TTC549 (cell line): ENCODE data around the gene ARHGAP20.
"Not testable (repeated sequence)": the region's sequence is repeated elsewhere in the genome, so short reads cannot be mapped to it uniquely, and the experiment has no call there.

ENCODE experiments used
- FAIRE-seq: peaks from 2 replicates; lab custom pipeline; 2012; peaks lifted over from hg19 to GRCh38; lab: Jason Lieb, UNC

The ARHGAP20 gene

DNA sequence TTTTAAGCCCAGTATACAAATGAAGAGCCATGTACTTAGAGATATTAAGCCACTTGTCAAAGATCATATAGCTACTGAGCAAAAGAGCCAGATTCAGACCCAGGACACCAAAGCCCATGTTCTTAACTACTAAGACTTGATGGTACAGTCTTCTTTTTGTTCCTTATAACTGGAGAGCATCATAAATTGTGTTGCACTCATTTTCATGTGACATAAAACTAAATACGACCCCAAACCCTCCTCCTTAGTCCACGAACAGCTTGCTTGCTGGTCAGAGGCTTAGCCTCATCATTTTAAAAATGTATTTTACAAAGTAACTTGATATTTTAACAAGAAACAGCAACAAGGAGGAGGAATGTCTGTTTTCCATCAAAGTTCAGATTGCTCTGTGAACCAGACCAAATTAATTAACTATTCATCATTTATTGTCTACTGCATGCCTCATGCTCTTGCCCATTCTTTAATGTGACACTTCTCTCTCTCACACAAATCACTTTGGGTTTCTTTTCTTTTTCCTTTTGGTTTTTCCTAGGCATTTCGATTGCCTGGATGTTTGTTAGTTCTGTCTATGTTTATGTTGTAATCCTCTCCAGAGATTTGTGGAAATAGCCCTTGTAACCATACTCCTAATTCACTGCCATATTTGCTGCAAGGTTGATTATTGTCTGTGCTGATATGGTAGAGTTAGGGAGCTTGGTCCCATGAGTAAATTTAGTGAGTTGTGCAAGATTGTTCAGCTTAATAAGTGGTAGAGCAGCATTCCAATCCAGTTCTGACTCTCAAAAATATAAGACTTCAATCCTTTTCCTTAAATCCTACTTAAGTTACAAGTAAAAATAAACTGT, 8.4 kb upstream of the ARHGAP20 start:
- FAIRE-seq: no peak

DNA sequence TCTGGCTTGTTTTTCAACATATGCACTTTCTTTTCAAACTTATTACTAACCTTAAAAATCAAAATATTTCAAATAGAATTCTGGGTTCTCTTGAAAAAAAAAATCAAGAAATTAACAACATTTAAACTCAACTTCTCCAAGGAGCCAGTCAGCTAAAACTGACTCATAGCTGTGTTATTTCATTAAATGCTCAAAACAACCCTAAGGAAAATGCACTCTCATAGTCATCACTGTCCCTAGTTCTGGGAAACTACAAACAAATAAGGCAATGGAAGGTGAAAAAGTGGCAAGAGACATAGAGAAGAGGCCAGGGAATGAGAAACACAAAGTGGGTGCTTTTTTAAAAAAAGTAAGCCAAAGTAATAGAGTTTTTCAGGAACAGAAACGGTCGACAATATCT, 4.1 kb upstream of the ARHGAP20 start:
- FAIRE-seq: no peak

DNA sequence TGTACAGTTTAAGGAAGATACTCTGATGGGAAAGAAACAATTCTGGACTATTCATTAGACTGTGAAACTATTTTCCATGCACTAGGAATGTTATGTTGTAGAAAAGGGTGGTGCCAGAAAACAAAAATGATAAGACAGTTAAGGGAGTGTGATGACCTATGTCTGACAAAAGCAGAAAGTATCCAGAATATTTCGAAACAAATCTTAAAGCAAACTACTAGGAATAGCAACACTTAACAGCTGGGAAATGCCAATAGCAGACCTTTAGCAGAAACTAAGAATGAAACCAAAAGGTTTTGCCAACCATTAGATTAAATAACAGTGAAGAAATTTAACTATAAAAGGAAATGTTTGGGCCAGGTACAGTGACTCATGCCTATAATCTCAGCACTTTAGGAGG, 3.3 kb upstream of the ARHGAP20 start:
- FAIRE-seq: no peak

DNA sequence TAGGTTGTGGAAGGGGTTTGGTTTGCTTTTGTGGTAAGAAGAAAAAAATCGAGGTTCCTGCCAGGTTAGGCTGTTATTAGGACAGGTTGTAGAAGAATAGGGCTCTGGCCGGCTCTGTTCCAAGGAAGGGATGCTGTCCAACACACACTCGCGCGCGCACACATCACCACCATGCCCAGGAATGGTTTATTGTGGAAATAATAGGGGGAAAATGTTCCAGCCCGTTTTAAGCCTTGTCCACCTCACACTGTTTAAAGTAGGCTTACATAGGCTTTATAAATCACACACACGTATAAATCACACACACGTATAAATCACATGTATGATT, 1.2 kb upstream of the ARHGAP20 start:
- no peak for FAIRE-seq

DNA sequence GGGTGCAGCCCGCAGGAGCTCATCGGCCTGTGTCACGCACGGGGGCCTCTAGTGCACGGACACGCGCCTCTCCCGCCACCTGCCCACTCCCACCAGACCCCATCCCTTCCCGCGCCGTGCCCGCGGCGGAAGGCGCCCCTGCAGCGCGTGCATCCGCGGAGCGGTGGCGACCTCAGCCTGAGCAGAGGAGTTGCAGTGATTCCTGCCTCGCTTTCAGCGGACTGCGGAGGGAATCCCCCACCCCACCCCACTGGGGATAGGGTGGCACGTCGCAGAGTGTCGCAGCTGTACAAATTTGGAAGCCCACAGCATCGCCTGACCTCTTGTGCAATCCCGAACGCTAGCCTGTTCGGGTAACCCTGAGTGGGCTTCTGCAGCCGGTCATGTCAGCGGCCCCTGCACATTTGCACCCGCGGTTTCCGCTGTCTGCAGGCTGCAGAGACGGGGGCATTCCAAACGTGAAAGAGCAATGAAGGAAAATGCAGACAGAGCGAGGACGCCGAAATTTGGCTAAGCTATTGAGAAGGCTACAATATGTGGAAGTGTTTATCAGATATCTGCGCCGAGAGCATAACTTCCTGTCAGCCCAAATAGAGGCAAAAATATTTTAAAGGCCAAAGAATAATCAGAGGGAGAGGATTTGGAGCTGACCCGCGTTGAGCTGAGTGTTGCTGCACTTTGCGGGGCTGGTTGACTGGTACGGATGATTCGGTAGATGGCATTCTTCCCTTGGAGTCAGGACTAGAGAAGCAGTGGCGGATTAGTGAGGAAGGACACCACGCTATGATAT, 617 bp upstream of the ARHGAP20 start:
- FAIRE-seq: no peak

DNA sequence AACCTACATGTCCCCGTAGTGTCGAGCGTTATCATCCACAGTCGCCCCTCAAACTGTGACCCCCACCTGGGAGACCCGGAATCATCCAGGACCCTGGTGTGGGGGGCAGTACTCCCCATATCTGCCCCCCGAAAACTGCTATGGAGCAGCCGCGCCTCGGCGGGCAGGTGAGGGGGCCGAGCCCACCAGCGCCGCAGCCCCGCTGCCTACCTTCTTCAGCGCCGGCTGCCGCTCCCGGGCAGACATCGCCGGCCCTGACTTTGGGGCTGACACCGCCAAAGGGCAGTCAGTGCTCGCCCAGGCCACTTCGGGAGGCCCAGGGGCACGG, 825 bp downstream of the ARHGAP20 start:
- FAIRE-seq: no peak

DNA sequence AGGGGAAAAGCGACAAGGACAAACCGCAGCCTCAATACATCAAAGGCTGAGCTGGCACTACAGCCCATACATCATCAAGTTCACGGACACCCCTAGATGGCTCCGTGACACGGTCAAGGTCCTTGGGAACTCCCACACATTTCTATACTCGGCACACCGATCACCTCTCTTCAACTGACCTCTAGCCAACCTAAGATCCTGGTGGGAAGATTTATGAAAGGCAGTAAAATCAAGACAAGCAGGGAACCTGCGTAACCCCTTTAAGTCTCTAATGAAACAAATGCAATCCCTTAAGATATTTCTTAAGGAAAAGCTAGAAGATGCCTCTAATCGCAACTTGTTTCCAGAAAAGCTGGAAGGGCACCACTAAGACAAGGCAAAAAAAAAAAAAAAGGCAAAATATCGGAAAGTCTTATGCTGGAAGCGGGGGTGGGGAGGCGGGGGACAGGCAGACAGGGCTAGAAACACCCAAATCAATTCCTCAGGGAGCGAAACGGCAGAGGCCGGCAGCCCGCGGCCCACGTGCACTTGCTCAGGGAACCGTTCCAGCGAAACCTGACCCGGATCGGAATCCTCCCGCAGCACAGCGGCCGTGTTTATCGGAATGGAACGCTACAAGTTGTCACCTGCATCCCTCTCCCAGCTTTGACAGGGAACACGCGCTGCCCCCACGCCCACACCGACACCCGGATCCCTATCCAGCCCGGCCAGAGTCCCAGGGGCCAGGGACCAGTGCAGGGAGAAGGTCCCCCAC, 1.4 kb downstream of the ARHGAP20 start:
- no peak for FAIRE-seq

DNA sequence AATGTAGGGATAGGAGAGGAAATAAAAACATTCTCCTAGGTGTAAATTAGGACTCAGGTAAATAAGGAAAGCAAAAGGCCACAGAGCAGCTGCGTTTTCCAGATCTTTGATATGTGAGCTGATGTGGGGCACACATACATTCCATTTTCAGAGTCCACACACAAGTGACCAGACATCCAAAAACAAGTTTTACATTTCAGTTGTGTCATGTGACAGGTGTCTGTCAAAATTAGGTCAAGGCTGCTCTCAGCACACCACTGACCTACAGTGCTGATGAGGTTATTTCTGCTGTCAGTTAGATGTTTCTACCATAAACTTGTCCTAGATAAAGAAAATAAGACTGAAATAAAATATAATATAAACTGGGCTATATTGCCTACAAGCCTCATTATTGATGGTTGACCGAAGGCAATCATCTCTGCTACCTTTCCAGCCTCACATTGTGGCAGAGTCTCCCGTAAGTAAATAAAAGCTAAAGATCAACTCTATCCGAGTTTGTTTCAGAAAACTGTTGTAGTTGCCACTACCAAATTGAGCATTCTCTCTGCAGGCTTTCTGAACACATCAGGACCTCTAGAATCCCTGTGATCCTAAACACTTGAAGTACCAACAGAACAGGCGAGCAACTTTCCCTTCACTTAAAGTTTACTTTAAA, 7.9 kb downstream of the ARHGAP20 start:
- no peak for FAIRE-seq

DNA sequence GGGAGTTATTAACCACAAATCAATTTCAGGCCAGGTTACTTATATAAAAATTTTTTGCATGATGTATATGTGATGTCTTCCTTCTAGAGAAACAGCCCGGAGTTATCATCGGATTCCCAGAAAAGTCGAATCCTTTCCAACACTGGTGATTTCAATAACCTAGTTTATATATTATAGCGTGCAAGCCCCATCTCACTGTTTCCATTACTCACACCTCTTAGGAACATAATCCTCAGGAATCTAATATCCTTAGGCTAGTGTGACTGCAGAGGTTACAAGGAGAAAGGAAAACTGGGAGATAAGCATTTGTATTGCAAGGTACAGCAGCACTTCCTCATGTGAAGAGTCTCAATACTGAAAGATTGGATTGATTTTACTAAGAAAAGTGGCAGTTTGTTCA, 20.3 kb downstream of the ARHGAP20 start:
- FAIRE-seq: no peak

DNA sequence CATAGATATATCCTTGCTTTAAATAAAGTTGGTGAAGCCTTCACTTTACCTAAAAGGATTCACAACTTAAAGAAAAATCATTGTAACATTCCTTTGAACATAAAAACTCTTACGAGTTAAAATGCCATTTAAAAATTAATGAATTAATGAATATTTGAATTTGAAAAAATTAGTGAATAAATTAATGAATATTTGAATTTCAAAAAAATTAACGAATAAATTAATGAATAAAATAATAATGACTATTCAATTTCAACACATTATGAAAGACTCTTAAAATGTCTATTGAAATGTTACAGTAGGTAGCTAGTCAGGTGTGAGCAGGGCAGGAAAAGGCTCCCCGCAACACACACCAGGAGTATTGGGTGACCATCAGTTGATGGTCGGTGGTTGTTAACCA, 22.9 kb downstream of the ARHGAP20 start:
- peak; percentile 77 for FAIRE-seq

DNA sequence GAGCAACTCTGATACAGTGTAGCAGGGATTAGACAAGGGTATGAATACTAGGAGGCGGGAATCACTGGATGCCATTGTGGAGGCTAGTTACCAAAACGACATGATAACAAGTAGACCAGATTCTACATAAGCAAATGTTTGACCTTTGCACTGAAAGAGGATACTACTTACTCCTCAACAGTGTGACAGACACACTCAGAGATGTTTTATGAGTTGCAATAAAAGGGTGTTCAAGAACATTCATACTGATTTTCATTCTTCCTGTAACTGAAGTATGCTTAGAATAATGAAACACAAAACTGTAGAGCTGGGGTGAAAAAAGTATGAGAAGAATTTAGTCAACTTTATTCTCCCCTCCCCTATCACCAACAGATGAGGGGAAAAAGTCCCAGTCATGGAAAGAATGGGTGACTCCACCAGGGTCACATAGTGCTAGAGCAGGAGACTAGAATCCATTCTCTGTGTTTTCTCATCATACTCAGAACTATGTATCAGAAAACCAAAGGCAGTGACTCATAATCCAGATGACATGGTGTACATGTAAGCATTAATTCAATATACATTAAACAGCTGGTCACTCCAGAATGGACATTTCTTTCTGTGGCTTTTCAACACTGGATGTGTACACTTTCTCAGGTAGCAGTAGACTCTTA, 32.8 kb downstream of the ARHGAP20 start:
- no peak for FAIRE-seq

DNA sequence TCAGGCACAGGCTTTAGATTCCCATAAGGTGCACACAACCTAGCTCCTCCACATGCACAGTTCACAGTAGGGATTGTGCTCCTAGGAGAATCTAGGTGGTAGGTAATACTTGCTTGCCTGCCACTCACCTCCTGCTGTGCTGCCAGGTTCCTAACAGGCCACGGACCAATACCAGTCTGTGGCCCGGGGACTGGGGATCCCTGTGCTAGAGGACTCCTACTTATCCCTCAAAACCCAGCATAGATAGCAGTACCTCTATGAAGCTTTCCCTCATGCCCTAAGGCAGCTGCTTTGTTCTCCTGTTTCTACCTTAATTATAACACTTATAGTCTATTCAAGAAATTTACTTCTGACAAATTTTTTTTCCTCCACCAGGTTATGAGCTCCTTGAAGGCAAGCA, 36.7 kb downstream of the ARHGAP20 start:
- FAIRE-seq: no peak

DNA sequence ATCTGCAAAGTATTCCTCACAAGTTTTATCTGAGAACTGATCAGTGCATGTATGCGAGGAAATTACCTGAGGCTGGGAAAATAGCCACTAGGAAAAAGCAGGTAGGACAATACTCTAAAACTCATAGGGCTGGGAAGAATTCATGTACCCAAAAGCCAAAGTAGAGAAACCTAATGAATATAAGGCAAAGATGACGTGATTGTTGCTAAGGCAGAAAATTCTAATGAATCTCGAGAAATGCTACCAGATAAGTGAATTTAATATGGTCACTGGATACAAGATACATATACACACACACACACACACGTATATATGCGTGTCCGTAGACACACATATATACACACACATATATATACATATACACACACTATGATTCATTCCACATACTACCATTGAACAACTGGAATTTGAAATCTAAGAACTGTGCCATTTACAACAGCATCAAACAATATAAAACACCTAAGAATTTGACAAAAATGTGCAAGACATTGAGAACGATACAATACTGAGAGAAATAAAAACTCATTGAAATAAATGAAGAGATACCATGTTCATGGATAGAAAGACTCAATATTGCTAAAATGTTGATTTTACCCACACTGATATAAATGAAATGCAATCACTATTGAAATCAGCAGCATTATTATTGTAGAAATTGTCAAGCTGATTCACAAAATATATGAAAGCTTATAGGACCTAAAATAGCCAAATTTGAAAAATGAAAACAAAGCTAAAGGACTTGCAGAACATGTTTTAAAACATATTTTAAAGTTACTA, 46.4 kb downstream of the ARHGAP20 start:
- FAIRE-seq: no peak

DNA sequence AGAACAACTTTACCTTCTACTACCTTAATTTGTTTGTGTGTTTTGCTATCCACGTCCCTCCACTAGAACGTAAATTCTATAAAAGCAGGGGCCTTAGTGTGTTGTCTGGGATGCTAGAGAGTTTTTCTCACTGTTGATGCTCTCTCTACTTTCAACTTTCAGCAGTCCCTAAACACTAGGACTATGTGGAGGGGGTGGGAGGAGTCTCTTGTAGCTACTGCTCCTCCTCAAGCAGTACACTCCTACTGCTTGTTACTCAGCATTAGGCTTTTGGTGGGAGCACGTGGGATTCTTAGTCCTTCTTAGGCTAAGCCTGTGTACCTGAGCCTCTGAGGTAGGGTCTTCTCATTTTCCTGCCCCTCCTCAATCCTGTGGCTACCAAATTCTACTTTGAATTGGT, 56.3 kb downstream of the ARHGAP20 start:
- no peak for FAIRE-seq

DNA sequence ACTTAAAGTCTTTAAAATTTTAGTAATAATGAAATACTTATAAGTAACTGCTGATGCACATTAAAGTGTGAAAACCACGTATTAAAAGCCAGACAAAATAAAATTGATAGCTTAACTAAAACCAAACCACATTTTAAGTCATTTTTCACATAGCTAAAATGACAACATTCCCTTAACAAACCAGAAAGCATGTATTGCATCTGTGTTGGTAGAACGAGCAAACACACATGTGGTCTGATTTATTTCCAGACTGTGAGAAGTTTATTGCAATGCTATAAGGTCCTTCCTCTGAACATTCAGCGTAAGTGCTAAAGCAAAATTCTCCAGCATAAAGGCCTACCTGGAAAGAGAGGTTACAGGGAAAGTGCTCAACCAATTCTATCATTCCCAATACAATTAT, 57.8 kb downstream of the ARHGAP20 start:
- no peak for FAIRE-seq

DNA sequence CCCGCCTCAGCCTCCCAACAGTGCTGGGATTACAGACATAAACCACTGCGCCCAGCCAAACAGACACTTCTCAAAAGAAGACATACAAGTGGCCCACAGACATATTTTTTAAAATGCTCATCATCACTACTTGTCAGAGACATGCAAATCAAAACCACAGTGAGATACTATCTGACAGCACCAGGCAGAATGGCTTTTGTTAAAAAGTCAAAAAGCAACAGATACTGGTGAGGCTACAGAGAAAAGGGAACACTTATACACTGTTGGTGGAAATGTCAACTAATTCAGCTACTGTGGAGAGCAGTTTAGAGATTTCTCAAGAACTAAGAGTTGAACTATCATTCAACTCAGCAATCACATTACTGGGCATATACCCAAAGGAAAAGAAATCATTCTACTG, 67.0 kb downstream of the ARHGAP20 start:
- no peak for FAIRE-seq

DNA sequence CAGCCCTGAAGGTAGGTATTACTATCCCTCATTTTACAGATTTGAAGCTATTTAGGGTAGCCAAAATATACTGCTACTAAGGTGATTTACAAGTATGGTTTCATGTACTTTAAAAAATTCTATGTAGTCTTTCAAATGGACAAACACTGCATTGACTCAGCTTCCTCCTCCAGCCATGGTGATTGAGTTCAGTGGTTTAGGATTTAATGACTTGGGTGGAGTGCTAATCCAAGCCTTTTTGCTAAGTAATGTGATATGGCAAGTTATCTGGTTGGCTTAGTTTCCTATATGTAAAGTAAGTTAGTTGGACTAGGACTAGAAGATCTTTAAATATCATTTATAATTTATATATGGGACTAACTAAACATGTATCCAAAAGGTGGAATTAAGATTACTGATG, 77.9 kb downstream of the ARHGAP20 start:
- FAIRE-seq: no peak

DNA sequence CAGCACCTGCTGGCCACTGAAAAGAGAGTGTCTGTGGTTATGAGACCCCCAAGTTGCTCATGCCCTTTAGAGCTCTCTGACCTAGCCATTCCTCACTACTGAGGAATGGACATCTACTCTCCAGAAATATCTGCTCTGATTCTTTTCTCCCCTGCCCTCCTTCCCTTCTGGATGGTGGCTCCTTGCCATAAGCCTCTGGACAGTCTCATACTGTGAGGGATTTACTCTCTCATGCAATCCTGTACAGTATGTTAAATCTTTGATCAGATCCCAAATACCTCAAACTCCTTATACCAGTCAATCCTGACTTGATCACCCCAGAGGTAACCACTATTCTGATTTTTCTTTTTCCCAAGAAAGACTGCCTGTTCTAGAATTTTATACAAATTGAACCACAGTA, 80.7 kb downstream of the ARHGAP20 start:
- no peak for FAIRE-seq

DNA sequence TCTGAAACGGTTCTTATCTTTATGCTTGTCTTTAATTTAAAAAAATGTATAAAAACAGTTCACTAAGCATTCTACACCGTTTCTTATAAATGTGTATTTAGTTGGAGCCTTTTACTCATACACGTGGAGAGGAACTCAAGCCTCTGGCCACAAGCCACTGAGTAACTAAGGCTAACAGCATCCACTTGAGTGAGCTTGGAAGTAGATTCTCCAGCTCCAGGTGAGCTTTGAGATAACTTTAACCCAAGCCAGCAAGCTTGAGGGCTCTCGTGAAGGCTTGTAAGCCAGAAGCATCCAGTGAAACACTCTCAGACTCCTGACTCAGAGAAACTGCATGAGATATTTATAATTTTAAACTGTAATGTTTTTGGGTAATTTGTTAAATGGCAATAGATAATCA, 82.6 kb downstream of the ARHGAP20 start:
- FAIRE-seq: no peak

DNA sequence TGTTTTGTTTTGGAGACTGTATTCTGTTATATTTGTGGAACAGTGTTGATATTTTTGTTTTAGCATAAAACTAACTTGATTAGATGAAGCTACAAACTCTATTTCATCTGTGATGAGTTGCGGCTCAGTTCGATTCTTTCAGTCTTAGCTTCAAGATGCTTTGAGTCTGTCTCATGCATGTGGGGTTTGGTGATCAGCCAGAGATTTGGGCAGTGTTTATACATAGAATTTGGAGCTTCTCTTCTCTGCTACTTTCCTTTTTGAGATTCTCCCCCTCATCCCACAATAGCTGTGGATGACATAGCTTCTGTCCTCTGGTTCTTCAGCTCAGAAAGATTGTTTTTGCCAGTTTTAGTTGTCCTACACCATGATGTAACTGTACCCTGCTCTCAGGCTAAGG, 90.4 kb downstream of the ARHGAP20 start:
- no peak for FAIRE-seq

DNA sequence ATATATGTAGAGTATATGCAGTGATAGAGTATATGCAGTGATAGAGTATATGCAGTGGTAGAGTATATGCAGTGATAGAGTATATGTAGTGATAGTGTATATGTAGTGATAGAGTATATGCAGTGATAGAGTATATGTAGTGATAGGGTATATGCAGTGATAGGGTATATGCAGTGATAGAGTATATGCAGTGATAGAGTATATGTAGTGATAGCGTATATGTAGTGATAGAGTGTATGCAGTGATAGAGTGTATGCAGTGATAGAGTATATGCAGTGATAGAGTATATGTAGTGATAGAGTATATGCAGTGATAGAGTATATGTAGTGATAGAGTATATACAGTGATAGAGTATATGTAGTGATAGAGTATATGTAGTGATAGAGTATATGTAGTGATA, 92.9 kb downstream of the ARHGAP20 start:
- FAIRE-seq: not testable (repeated sequence)
